H9 (cell line): Measurements from ENCODE around the gene SAMD14. TPM values are rescaled to one million over a fixed set of nuclear protein-coding genes. Genes with fewer than 3 reads are reported as not detected.

Experiments used
- DNase-seq: peaks from one replicate; pipeline ENCODE4 v3.0.0-alpha.2; 2017
- H2AFZ ChIP-seq: one replicate; pipeline ENCODE4 v1.6.1; 2013; ENCODE audit warnings: mild to moderate bottlenecking, low read length, control low read depth, moderate library complexity
- H2AK5ac ChIP-seq: 2 replicates; pipeline ENCODE4 v1.6.1; 2013; ENCODE audit warnings: low read length, control low read depth, mixed read lengths; ENCODE audit not compliant: insufficient read length
- H2BK120ac ChIP-seq: one replicate; pipeline ENCODE4 v1.6.1; 2013; ENCODE audit warnings: low read depth, mild to moderate bottlenecking, low read length, control low read depth, inconsistent platforms; ENCODE audit not compliant: poor library complexity, severe bottlenecking
- H2BK12ac ChIP-seq: 2 replicates; pipeline ENCODE4 v1.6.1; 2013; ENCODE audit warnings: low read length, control low read depth, mixed read lengths, low read depth; ENCODE audit not compliant: insufficient read length
- H2BK15ac ChIP-seq: 2 replicates; pipeline ENCODE4 v1.6.1; 2013; ENCODE audit warnings: low read depth, low read length, control low read depth
- H2BK20ac ChIP-seq: one replicate; pipeline ENCODE4 v1.6.1; 2013; ENCODE audit warnings: low read depth, mild to moderate bottlenecking, low read length, control low read depth, inconsistent platforms; ENCODE audit not compliant: poor library complexity, severe bottlenecking
- H2BK5ac ChIP-seq: 2 replicates; pipeline ENCODE4 v1.6.1; 2013; ENCODE audit warnings: low read length, control low read depth, mixed read lengths; ENCODE audit not compliant: insufficient read length
- H3K14ac ChIP-seq: 2 replicates; pipeline ENCODE4 v1.6.1; 2013; ENCODE audit warnings: low read length, control low read depth; ENCODE audit not compliant: insufficient read depth
- H3K18ac ChIP-seq: 2 replicates; pipeline ENCODE4 v1.6.1; 2013; ENCODE audit warnings: low read depth, mild to moderate bottlenecking, mixed read lengths, low read length, control low read depth; ENCODE audit not compliant: insufficient read length
- H3K23ac ChIP-seq: 2 replicates; pipeline ENCODE4 v1.6.1; 2013; ENCODE audit warnings: low read length, control low read depth, mixed read lengths, low read depth; ENCODE audit not compliant: insufficient read length
- H3K23me2 ChIP-seq: 2 replicates; pipeline ENCODE4 v1.6.1; 2013; ENCODE audit warnings: low read depth, mild to moderate bottlenecking, mixed read lengths, low read length, control low read depth; ENCODE audit not compliant: insufficient read length, poor library complexity, severe bottlenecking
- H3K27ac ChIP-seq: 2 replicates; pipeline ENCODE4 v1.5.1; 2013; ENCODE audit warnings: low read length, control low read depth, mixed read lengths, low read depth; ENCODE audit not compliant: insufficient read length
- H3K27me3 ChIP-seq: 2 replicates; pipeline ENCODE4 v1.6.1; 2013; ENCODE audit warnings: low read length, control low read depth, inconsistent platforms; ENCODE audit not compliant: insufficient read depth
- H3K4ac ChIP-seq: 2 replicates; pipeline ENCODE4 v1.6.1; 2013; ENCODE audit warnings: low read depth, mild to moderate bottlenecking, control low read depth, inconsistent platforms, low read length, moderate library complexity
- H3K4me1 ChIP-seq: 2 replicates; pipeline ENCODE4 v1.6.1; 2013; ENCODE audit warnings: low read length, control low read depth, inconsistent platforms; ENCODE audit not compliant: insufficient read depth
- H3K4me2 ChIP-seq: 2 replicates; pipeline ENCODE4 v1.6.1; 2013; ENCODE audit warnings: low read length, control low read depth, mixed read lengths; ENCODE audit not compliant: insufficient read length, insufficient read depth
- H3K56ac ChIP-seq: 2 replicates; pipeline ENCODE4 v1.6.1; 2013; ENCODE audit warnings: low read depth, mild to moderate bottlenecking, mixed read lengths, low read length, control low read depth; ENCODE audit not compliant: insufficient read length
- H3K79me1 ChIP-seq: 2 replicates; pipeline ENCODE4 v1.6.1; 2013; ENCODE audit warnings: low read depth, mild to moderate bottlenecking, moderate library complexity, low read length, control low read depth, inconsistent platforms; ENCODE audit not compliant: insufficient read depth, poor library complexity, severe bottlenecking
- H3K79me2 ChIP-seq: 2 replicates; pipeline ENCODE4 v1.6.1; 2013; ENCODE audit warnings: low read length, control low read depth, inconsistent platforms; ENCODE audit not compliant: insufficient read depth
- H3K9ac ChIP-seq: 2 replicates; pipeline ENCODE4 v1.6.1; 2013; ENCODE audit warnings: low read length, control low read depth, mixed read lengths; ENCODE audit not compliant: insufficient read length; ENCODE audit errors: extremely low read depth
- H3K9me3 ChIP-seq: one replicate; pipeline ENCODE4 v1.6.1; 2013; ENCODE audit warnings: low read depth, low read length, inconsistent platforms; ENCODE audit not compliant: control insufficient read depth
- H3T11ph ChIP-seq: one replicate; pipeline ENCODE4 v1.6.1; 2013; ENCODE audit warnings: mild to moderate bottlenecking, low read length, control low read depth, inconsistent platforms
- H4K20me1 ChIP-seq: one replicate; pipeline ENCODE4 v1.6.1; 2013; ENCODE audit not compliant: control insufficient read depth, insufficient read length, insufficient read depth
- H4K5ac ChIP-seq: 2 replicates; pipeline ENCODE4 v1.6.1; 2013; ENCODE audit warnings: low read depth, mild to moderate bottlenecking, mixed read lengths, low read length, control low read depth; ENCODE audit not compliant: insufficient read length
- H4K8ac ChIP-seq: replicated peaks from 2 replicates; pipeline ENCODE4 v1.6.1; 2013; ENCODE audit warnings: low read length, control low read depth, mixed read lengths, low read depth; ENCODE audit not compliant: insufficient read length
- H4K91ac ChIP-seq: 2 replicates; pipeline ENCODE4 v1.6.1; 2013; ENCODE audit warnings: low read depth, mild to moderate bottlenecking, moderate library complexity, mixed read lengths, low read length, control low read depth; ENCODE audit not compliant: insufficient read length
- H3K27ac Mint-ChIP-seq, 3 experiments: 2 replicates in 2 of 3; 3 replicates in 1 of 3; pipeline ENCODE4 v1.8.0; 2020 to 2021; ENCODE audit warnings: mixed read lengths in 3 of 3, mild to moderate bottlenecking in 1 of 3, moderate library complexity in 1 of 3
- H3K27me3 Mint-ChIP-seq: 2 replicates; pipeline ENCODE4 v1.8.0; 2021; ENCODE audit warnings: low read depth, mild to moderate bottlenecking, moderate library complexity, mixed read lengths
- H3K36me3 Mint-ChIP-seq, 3 experiments: 2 replicates in 2 of 3; 3 replicates in 1 of 3; pipeline ENCODE4 v1.8.0; 2020 to 2021; ENCODE audit warnings: low read depth in 3 of 3, mixed read lengths in 3 of 3; ENCODE audit not compliant: insufficient read depth in 1 of 3
- H3K4me1 Mint-ChIP-seq, 2 experiments: 2 replicates each; pipeline ENCODE4 v1.8.0; 2020; ENCODE audit warnings: mixed read lengths in 2 of 2
- H3K4me3 Mint-ChIP-seq, 2 experiments: 2 replicates in 1 of 2; 3 replicates in 1 of 2; pipeline ENCODE4 v1.8.0; 2020 to 2021; ENCODE audit warnings: mild to moderate bottlenecking in 2 of 2, mixed read lengths in 2 of 2, moderate library complexity in 1 of 2
- H3K9me3 Mint-ChIP-seq, 2 experiments: 2 replicates in 1 of 2; 3 replicates in 1 of 2; pipeline ENCODE4 v1.8.0; 2020; ENCODE audit warnings: mild to moderate bottlenecking in 2 of 2, mixed read lengths in 2 of 2, moderate library complexity in 1 of 2
- CTCF ChIP-seq: fragments of 200-600 bp; sonication (generic); conservative IDR thresholded peaks from 3 replicates; pipeline ENCODE4 v1.8.0; 2021; ENCODE audit warnings: antibody characterized with exemption, mild to moderate bottlenecking
- WGBS: extraction: QIAGEN DNeasy Blood & Tissue Kit; methylation state at CpG from one replicate; pipeline ENCODE4 v1.1.7; 2013; ENCODE audit warnings: missing lambda C conversion rate, low lambda C conversion rate, mixed read lengths; ENCODE audit not compliant: insufficient read length; ENCODE audit errors: extremely low coverage; 5-methylcytosine and 5-hydroxymethylcytosine counted together
- total RNA-seq: library from RNA; stranded (reverse); gene quantifications from 2 replicates; pipeline ENCODE4 v1.2.1, GENCODE V29; 2021

Gene SAMD14
- total RNA-seq, 1 experiment from 2014 or later: 5.9 TPM

GRCh38 chr17:50103252-50103651 lies 26.7 kb downstream of the SAMD14 start:
- H3K23ac ChIP-seq: no peak overlapping the region
- H2AK5ac ChIP-seq: no peak overlapping the region
- no peak overlapping the region for H4K8ac ChIP-seq
- H2BK120ac ChIP-seq: no peak overlapping the region
- H3K18ac ChIP-seq: no peak overlapping the region
- no peaks in the 10 kb centered on the region for H4K20me1 ChIP-seq
- H3K4me3 Mint-ChIP-seq: no peak overlapping the region
- H2BK20ac ChIP-seq: no peak overlapping the region
- H3K27me3 ChIP-seq: no peaks in the 10 kb centered on the region
- no peaks in the 10 kb centered on the region for H3K79me2 ChIP-seq
- H4K5ac ChIP-seq: no peak overlapping the region
- no CpG with 5 or more reads among the region's 2 CpGs for WGBS
- H2BK5ac ChIP-seq: no peak overlapping the region
- H3K4me1 Mint-ChIP-seq: peaks cover 18 to 33% of the 10 kb centered on the region in 2 experiments
- no peaks in the 10 kb centered on the region for H3K9me3 ChIP-seq
- no peak overlapping the region for H3K4me2 ChIP-seq
- H3K79me1 ChIP-seq: no peaks in the 10 kb centered on the region
- no peak overlapping the region for H3T11ph ChIP-seq
- H3K14ac ChIP-seq: no peak overlapping the region
- H3K27ac Mint-ChIP-seq: no peak overlapping the region
- no peak overlapping the region for H3K4ac ChIP-seq
- no peak overlapping the region for H2AFZ ChIP-seq
- peaks cover 0 to 6% (median 4%) of the 10 kb centered on the region in 3 experiments; a peak in 5 of 7 replicates for H3K36me3 Mint-ChIP-seq
- no peak overlapping the region for H3K9ac ChIP-seq
- DNase-seq: no peak
- no peak overlapping the region for H3K56ac ChIP-seq
- no peaks in the 10 kb centered on the region for H3K27me3 Mint-ChIP-seq
- TF ChIP-seq CTCF: no peak
- no peaks in the 10 kb centered on the region for H3K9me3 Mint-ChIP-seq
- H3K23me2 ChIP-seq: no peaks in the 10 kb centered on the region
- H4K91ac ChIP-seq: no peak overlapping the region
- no peak overlapping the region for H3K27ac ChIP-seq
- H3K4me1 ChIP-seq: no peaks in the 10 kb centered on the region; the same call in 1 of the 2 replicates
- H2BK12ac ChIP-seq: no peak overlapping the region
- no peak overlapping the region for H2BK15ac ChIP-seq
